Prostate gland (tissue), 2 donors: ENCODE results near the gene GPR68.

Source experiments
- POLR2A ChIP-seq: fragments of 450-650 bp; IDR thresholded peaks from one replicate; pipeline ENCODE4 v1.6.1; 2016; ENCODE audit warnings: antibody characterized with exemption, mild to moderate bottlenecking
- POLR2AphosphoS5 ChIP-seq: sonication (generic); formaldehyde crosslinking; IDR thresholded peaks from one replicate; pipeline ENCODE4 v1.6.1; 2017; ENCODE audit warnings: antibody characterized with exemption
- TF ChIP-seq, protein P1 (sequence below), 4 experiments: fragments of 200-600 bp in 2 of 4; fragments of 450-650 bp in 2 of 4; sonication (generic) in 2 of 4; IDR thresholded peaks; 1 replicate in 3 of 4; 2 replicates in 1 of 4; pipeline ENCODE4 v1.5.1; 2016 to 2019; ENCODE audit warnings: antibody characterized with exemption in 4 of 4, mild to moderate bottlenecking in 2 of 4, moderate library complexity in 2 of 4

DNA sequence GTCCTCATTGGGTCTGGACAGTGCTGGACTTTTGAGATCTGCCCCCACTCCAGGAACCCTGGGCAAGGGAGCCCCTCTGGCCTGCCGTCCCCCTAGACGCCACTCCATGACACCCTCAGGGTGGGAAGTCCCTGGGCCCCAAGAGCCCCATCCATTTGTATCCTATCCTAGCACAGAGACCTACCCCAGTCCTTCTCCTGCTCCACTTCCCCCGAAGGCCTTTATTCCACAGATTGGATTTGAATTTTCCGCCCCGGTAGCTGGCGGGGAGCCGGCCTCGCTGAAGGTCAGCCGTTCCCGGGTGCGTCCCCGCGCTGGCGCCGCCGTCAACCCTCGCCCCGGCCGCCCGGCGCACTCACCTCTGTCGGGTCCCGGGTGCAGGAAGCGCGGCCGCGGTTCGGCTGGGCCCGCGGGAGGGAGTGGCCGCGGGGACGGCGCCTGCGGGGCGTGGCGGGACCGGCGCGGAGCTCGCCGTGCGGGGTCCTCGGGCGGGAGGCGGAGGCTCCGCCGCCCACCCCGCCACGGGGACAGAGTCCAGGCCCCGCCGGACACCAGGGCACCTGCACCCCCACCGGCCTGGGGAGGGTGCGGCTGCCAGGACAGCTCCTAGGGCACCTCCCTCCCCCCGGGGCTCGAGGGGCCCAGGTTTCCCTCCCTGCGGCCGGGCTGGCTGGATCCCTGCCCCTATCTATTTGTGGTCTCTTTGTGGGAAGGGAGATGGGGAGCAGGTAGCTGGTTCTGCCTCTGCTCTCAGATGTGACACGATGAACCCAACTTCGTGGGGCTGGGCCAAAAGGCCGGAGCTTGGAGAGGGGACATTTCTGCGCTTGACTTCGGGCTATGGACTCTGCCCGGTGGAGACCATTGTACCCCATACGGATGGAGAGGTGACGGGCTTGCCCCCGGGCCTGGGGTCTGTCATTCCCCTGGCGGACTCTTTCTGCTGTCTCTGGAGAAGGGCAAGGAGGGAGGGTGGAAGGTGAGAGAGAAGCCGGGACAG, 19.9 kb upstream of the GPR68 start:
- TF ChIP-seq, protein P1, sequence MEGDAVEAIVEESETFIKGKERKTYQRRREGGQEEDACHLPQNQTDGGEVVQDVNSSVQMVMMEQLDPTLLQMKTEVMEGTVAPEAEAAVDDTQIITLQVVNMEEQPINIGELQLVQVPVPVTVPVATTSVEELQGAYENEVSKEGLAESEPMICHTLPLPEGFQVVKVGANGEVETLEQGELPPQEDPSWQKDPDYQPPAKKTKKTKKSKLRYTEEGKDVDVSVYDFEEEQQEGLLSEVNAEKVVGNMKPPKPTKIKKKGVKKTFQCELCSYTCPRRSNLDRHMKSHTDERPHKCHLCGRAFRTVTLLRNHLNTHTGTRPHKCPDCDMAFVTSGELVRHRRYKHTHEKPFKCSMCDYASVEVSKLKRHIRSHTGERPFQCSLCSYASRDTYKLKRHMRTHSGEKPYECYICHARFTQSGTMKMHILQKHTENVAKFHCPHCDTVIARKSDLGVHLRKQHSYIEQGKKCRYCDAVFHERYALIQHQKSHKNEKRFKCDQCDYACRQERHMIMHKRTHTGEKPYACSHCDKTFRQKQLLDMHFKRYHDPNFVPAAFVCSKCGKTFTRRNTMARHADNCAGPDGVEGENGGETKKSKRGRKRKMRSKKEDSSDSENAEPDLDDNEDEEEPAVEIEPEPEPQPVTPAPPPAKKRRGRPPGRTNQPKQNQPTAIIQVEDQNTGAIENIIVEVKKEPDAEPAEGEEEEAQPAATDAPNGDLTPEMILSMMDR (IDR thresholded peaks at IDR 0.05), result no peak
- TF ChIP-seq POLR2AphosphoS5 (no peak), POLR2A (no peak)
